Measurements from ENCODE around the gene AKR1C8. TPM values are rescaled to one million over a fixed set of nuclear protein-coding genes. Genes with fewer than 3 reads are reported as not detected.
"Not testable (repeated sequence)": the region's sequence is repeated elsewhere in the genome, so short reads cannot be mapped to it uniquely, and the experiment has no call there.

The AKR1C8 gene
- total and polyA plus RNA-seq, 2 experiments from 2014 or later: not detected

DNA sequence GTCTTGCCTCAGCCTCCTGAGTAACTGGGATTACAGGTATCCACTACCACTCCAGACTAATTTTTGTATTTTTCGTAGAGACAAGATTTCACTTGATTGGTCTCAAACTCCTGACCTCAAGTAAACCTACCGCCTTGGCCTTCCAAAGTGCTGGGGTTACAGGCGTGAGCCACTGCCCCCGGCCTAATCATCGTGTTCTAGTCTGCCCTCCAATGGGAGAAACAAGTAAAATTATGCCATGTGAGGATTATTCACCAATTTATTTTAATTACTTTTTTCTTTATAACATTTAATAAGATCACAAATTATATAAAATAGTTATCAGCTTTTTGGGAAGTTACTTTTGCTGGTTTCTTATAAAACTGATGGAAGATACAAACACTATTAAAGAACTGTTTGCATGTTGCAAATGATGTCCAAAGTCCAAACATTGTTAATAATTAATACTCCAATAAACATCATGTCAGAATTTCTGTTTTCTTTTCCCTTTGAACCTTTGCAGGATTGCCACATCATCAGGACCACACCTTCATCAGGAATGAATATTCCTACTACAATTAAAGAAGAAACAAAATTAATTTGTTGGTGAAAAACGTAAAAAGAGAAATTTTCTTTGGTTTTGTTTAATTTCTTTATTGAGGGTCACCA, 10.9 kb upstream of the AKR1C8 start:
- Histone ChIP-seq H3K27ac (no peak overlapping the region), H3F3A (ENCODE audit: insufficient read depth) (no peaks in the 10 kb centered on the region), H3K4me2 (ENCODE audit: unreplicated experiment) (no peak overlapping the region), H3K4me1 (ENCODE audit: insufficient read depth) (no peaks in the 10 kb centered on the region), H3K36me3 (ENCODE audit: low read depth) (no peaks in the 10 kb centered on the region), H3K9me3 (ENCODE audit: low read depth) (no peaks in the 10 kb centered on the region), H2AFZ (no peak overlapping the region), H3K4me3 (no peak overlapping the region), H4K20me1 (ENCODE audit: insufficient read depth) (no peaks in the 10 kb centered on the region), H3K9me2 (ENCODE audit: insufficient read depth) (no peaks in the 10 kb centered on the region), H3K9ac (no peak overlapping the region), H3K27me3 (replicated peaks; ENCODE audit: insufficient read depth) (no peaks in the 10 kb centered on the region), H3K79me2 (ENCODE audit: insufficient read depth) (no peaks in the 10 kb centered on the region)
- no peak for DNase-seq
- TF ChIP-seq EZH2 (IDR thresholded peaks at IDR 0.05; ENCODE audit: insufficient read depth, poor library complexity, severe bottlenecking) (no peak), EZH2phosphoT487 (IDR thresholded peaks at IDR 0.05; ENCODE audit: insufficient read depth, low read depth) (no peak)
- in situ Hi-C loops (cut with MboI): no loop called here
- 68 to 71% methylated on average over 6 of the region's 6 CpGs for WGBS, 2 experiments (ENCODE audit: low coverage in 1 of 2, low lambda C conversion rate in 2 of 2, missing lambda C conversion rate in 2 of 2)

DNA sequence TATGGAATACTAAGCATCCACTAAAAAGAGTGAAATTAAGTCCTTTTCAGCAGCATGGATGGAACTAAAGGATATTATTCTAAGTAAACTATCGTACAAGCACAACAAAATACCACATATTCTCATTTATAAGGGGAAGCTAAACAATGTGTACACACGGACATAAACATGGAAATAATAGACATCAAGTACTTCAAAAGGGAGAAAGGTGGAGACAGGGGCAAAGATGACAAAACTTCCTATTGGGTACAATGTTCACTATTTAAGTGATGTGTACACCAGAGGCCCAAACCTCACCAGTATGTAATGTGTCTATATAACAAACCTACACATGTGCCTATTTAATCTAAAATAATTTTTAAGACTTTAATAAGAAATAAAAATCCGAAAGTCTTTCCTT, 9.5 kb upstream of the AKR1C8 start:
- H3K9me3 ChIP-seq (ENCODE audit: low read depth): no peaks in the 10 kb centered on the region
- no peak overlapping the region for H3K9ac ChIP-seq
- no peaks in the 10 kb centered on the region for H4K20me1 ChIP-seq (ENCODE audit: insufficient read depth)
- WGBS, 2 experiments (ENCODE audit: low coverage in 1 of 2, low lambda C conversion rate in 2 of 2, missing lambda C conversion rate in 2 of 2): 61 to 66% methylated on average over 3 of the region's 3 CpGs
- H3K4me1 ChIP-seq (ENCODE audit: insufficient read depth): no peaks in the 10 kb centered on the region
- H3K9me2 ChIP-seq (ENCODE audit: insufficient read depth): no peaks in the 10 kb centered on the region
- H3K4me3 ChIP-seq: no peak overlapping the region
- in situ Hi-C loops (cut with MboI): no loop called here
- no peaks in the 10 kb centered on the region for H3F3A ChIP-seq (ENCODE audit: insufficient read depth)
- no peak overlapping the region for H3K27ac ChIP-seq
- H3K36me3 ChIP-seq (ENCODE audit: low read depth): no peaks in the 10 kb centered on the region
- TF ChIP-seq EZH2 (IDR thresholded peaks at IDR 0.05; ENCODE audit: insufficient read depth, poor library complexity, severe bottlenecking) (no peak), EZH2phosphoT487 (IDR thresholded peaks at IDR 0.05; ENCODE audit: insufficient read depth, low read depth) (no peak)
- H3K4me2 ChIP-seq (ENCODE audit: unreplicated experiment): no peak overlapping the region
- H2AFZ ChIP-seq: no peak overlapping the region
- H3K79me2 ChIP-seq (ENCODE audit: insufficient read depth): no peaks in the 10 kb centered on the region
- H3K27me3 ChIP-seq (replicated peaks; ENCODE audit: insufficient read depth): no peaks in the 10 kb centered on the region
- no peak for DNase-seq

DNA sequence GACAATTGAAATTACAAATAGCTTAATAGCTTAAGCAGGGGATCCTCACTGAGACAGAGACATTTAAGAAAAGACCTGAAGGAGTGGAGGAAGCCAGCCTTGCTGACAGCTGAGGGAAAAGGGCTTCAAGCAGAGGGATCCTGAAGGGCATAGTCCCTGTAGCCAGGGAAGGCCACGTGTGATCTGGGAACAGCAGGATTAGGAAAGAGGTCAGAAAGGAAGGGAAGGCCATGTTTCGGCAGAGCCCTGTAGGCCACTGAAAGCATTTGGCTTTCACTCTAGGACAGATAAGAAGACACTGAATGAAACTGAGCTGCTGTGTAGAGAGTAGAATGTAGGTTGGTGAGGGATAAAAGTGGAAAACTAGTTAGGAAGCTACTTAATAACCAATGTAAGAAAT, 3.4 kb upstream of the AKR1C8 start:
- no peak for DNase-seq
- Histone ChIP-seq H3K36me3 (ENCODE audit: low read depth) (no peaks in the 10 kb centered on the region), H3K79me2 (ENCODE audit: insufficient read depth) (no peaks in the 10 kb centered on the region), H3K4me3 (no peak overlapping the region), H3K27me3 (replicated peaks; ENCODE audit: insufficient read depth) (no peaks in the 10 kb centered on the region), H3K4me2 (ENCODE audit: unreplicated experiment) (no peak overlapping the region), H3K4me1 (ENCODE audit: insufficient read depth) (no peaks in the 10 kb centered on the region), H4K20me1 (ENCODE audit: insufficient read depth) (no peaks in the 10 kb centered on the region), H2AFZ (no peak overlapping the region), H3K27ac (no peak overlapping the region), H3K9me2 (ENCODE audit: insufficient read depth) (no peaks in the 10 kb centered on the region), H3K9me3 (ENCODE audit: low read depth) (no peaks in the 10 kb centered on the region), H3F3A (ENCODE audit: insufficient read depth) (no peaks in the 10 kb centered on the region), H3K9ac (no peak overlapping the region)
- TF ChIP-seq EZH2phosphoT487 (IDR thresholded peaks at IDR 0.05; ENCODE audit: insufficient read depth, low read depth) (no peak), EZH2 (IDR thresholded peaks at IDR 0.05; ENCODE audit: insufficient read depth, poor library complexity, severe bottlenecking) (no peak)
- 17 to 37% methylated on average over 2 of the region's 2 CpGs for WGBS, 2 experiments (ENCODE audit: low coverage in 1 of 2, low lambda C conversion rate in 2 of 2, missing lambda C conversion rate in 2 of 2)
- in situ Hi-C loops (cut with MboI): no loop called here

- no peaks in the 10 kb centered on the region for H3K4me1 ChIP-seq (ENCODE audit: insufficient read depth)
- no peak overlapping the region for H3K27ac ChIP-seq
- H4K20me1 ChIP-seq (ENCODE audit: insufficient read depth): no peaks in the 10 kb centered on the region
- H3K4me2 ChIP-seq (ENCODE audit: unreplicated experiment): no peak overlapping the region
- in situ Hi-C loops (cut with MboI): no loop called here
- H3K36me3 ChIP-seq (ENCODE audit: low read depth): no peaks in the 10 kb centered on the region
- no peaks in the 10 kb centered on the region for H3K27me3 ChIP-seq (replicated peaks; ENCODE audit: insufficient read depth)
- no peak overlapping the region for H3K4me3 ChIP-seq
- no peak overlapping the region for H2AFZ ChIP-seq
- H3K9me2 ChIP-seq (ENCODE audit: insufficient read depth): no peaks in the 10 kb centered on the region
- no peaks in the 10 kb centered on the region for H3K79me2 ChIP-seq (ENCODE audit: insufficient read depth)
- no peaks in the 10 kb centered on the region for H3F3A ChIP-seq (ENCODE audit: insufficient read depth)
- H3K9ac ChIP-seq: no peak overlapping the region
- H3K9me3 ChIP-seq (ENCODE audit: low read depth): no peaks in the 10 kb centered on the region
- TF ChIP-seq EZH2 (IDR thresholded peaks at IDR 0.05; ENCODE audit: insufficient read depth, poor library complexity, severe bottlenecking) (no peak), EZH2phosphoT487 (IDR thresholded peaks at IDR 0.05; ENCODE audit: insufficient read depth, low read depth) (no peak)
- 56 to 58% methylated on average over 5 of the region's 5 CpGs for WGBS, 2 experiments (ENCODE audit: low coverage in 1 of 2, low lambda C conversion rate in 2 of 2, missing lambda C conversion rate in 2 of 2)
- no peak for DNase-seq
Measured at GRCh38 chr10:5187867-5188266, 2.9 kb upstream of the AKR1C8 start.

DNA sequence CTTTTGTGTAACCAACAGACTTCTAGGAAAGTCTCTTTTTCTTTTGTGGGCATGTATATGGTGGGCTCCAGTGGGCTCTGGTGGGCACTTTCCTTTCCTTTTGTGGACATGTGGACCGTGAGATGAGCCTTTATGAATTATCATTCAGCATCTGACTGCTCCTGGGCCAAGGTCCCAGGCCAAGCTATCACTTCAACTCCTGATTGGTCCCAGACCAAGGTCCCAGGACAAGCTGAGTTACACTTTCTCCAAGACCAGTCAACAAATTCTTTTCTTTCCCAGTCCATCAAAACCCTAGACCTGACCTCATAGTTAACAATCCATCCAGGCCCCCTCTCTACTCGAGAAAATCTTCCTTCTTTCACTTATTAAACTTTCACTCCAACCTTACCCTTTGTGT, 1.0 kb downstream of the AKR1C8 start:
- WGBS, 2 experiments (ENCODE audit: low coverage in 1 of 2, low lambda C conversion rate in 2 of 2, missing lambda C conversion rate in 2 of 2): 40 to 45% methylated on average over 2 of the region's 2 CpGs
- Histone ChIP-seq H4K20me1 (ENCODE audit: insufficient read depth) (no peaks in the 10 kb centered on the region), H3K27me3 (replicated peaks; ENCODE audit: insufficient read depth) (no peaks in the 10 kb centered on the region), H3K4me3 (no peak overlapping the region), H3K9me3 (ENCODE audit: low read depth) (no peaks in the 10 kb centered on the region), H2AFZ (no peak overlapping the region), H3K4me1 (ENCODE audit: insufficient read depth) (no peaks in the 10 kb centered on the region), H3K27ac (no peak overlapping the region), H3K4me2 (ENCODE audit: unreplicated experiment) (no peak overlapping the region), H3F3A (ENCODE audit: insufficient read depth) (no peaks in the 10 kb centered on the region), H3K79me2 (ENCODE audit: insufficient read depth) (no peaks in the 10 kb centered on the region), H3K9me2 (ENCODE audit: insufficient read depth) (no peaks in the 10 kb centered on the region), H3K9ac (no peak overlapping the region), H3K36me3 (ENCODE audit: low read depth) (no peaks in the 10 kb centered on the region)
- no peak for DNase-seq
- in situ Hi-C loops (cut with MboI): no loop called here
- TF ChIP-seq EZH2phosphoT487 (IDR thresholded peaks at IDR 0.05; ENCODE audit: insufficient read depth, low read depth) (no peak), EZH2 (IDR thresholded peaks at IDR 0.05; ENCODE audit: insufficient read depth, poor library complexity, severe bottlenecking) (no peak)

GRCh38 chr10:5180503-5180902, 4.4 kb downstream of the AKR1C8 start:
- H3K4me3 ChIP-seq; H3K9ac ChIP-seq; H3F3A ChIP-seq (ENCODE audit: insufficient read depth); H3K79me2 ChIP-seq (ENCODE audit: insufficient read depth); H3K27me3 ChIP-seq (replicated peaks; ENCODE audit: insufficient read depth); H3K4me2 ChIP-seq (ENCODE audit: unreplicated experiment); H2AFZ ChIP-seq; H3K9me2 ChIP-seq (ENCODE audit: insufficient read depth); H4K20me1 ChIP-seq (ENCODE audit: insufficient read depth); in situ Hi-C loops (cut with MboI); DNase-seq; H3K36me3 ChIP-seq (ENCODE audit: low read depth); H3K27ac ChIP-seq; H3K9me3 ChIP-seq (ENCODE audit: low read depth); H3K4me1 ChIP-seq (ENCODE audit: insufficient read depth): not testable (repeated sequence)
- WGBS, 2 experiments (ENCODE audit: low coverage in 1 of 2, low lambda C conversion rate in 2 of 2, missing lambda C conversion rate in 2 of 2): 53 to 70% methylated on average over 9 to 12 of the region's 12 CpGs

- H3F3A ChIP-seq (ENCODE audit: insufficient read depth); H3K79me2 ChIP-seq (ENCODE audit: insufficient read depth); in situ Hi-C loops (cut with MboI); H3K9me3 ChIP-seq (ENCODE audit: low read depth); H3K27me3 ChIP-seq (replicated peaks; ENCODE audit: insufficient read depth); DNase-seq; H3K4me3 ChIP-seq; H3K27ac ChIP-seq; H2AFZ ChIP-seq; H4K20me1 ChIP-seq (ENCODE audit: insufficient read depth); H3K36me3 ChIP-seq (ENCODE audit: low read depth); H3K4me2 ChIP-seq (ENCODE audit: unreplicated experiment); H3K9ac ChIP-seq; H3K9me2 ChIP-seq (ENCODE audit: insufficient read depth); H3K4me1 ChIP-seq (ENCODE audit: insufficient read depth): not testable (repeated sequence)
- WGBS, 2 experiments (ENCODE audit: low coverage in 1 of 2, low lambda C conversion rate in 2 of 2, missing lambda C conversion rate in 2 of 2): 50 to 69% methylated on average over 3 of the region's 3 CpGs
Measured at GRCh38 chr10:5175581-5175980, 9.4 kb downstream of the AKR1C8 start.

Measured in GM23248 (cell line).